Right ventricle myocardium inferior (tissue), 1 donor: ENCODE data around the gene SMAD4. TPM values are rescaled to one million over a fixed set of nuclear protein-coding genes. Genes with fewer than 3 reads are reported as not detected.

ENCODE experiments used
- ATAC-seq: fragments of 200-7000 bp; cut with Tn5 transposase; one replicate; pipeline ENCODE4 v1.9.1; 2020; ENCODE audit warnings: mild to moderate bottlenecking, moderate library complexity
- DNase-seq: peaks from one replicate; pipeline ENCODE4 v3.0.0; 2021; ENCODE audit errors: missing footprints
- intact Hi-C: fragments of 100-400 bp; cut with DNase I; formaldehyde crosslinking; loops from one replicate; pipeline ENCODE4 v1.11.0; 2022
- total RNA-seq: library from RNA; stranded (reverse); fragmentation: NEBNext Ultra II Directional; extraction: Animal tissue kit (Norgen Biotek cat#: 25700); gene quantifications from one replicate; pipeline ENCODE4 v1.2.1, GENCODE V29; 2021
- donor health status: DM: no; HTN: yes; CAD: no; lungs with severe emphysema.

The SMAD4 gene
- total RNA-seq, 1 donor from 2014 or later: 94.7 TPM

DNA sequence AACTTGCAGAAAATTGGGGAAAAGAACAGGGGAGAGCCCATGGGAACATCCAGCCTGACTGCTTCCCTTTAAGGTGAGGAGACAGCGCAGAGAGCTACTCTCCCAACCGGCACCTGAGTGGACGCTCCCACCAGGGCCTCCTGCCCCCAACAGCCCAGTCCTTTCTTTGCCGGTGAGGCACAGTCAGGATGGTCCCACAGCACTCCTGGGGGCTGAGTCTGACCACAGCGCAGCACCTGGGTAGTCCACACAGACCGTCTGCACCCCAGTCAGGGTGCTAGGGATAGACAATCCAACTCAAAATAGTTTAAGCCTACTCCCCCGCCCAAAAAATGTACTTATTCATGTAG is 93.0 kb downstream of the SMAD4 start:
- intact Hi-C loops: no loop called here
- ATAC-seq: no peak

DNA sequence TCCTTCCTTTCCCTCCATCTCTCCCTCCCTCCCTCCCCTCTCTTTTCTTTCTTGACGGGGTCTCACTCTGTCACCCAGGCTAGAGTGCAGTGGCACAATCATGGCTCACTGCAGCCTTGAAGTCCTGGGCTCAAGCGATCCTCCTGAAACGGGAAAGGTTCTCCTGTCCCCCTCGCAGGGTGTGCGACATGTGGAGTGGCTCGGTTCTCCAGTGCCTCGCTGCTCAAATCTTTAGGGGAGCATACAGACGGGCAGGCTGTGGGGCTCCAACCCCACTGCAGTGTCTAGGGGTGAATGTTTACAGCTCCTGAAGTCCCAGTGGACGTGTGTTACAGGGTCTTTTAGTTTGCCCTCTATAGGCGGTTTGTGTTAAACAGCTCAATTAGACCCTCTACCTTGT is 93.5 kb downstream of the SMAD4 start:
- intact Hi-C loops: no loop called here
- ATAC-seq (no peak), DNase-seq (no peak)

More for the DNA sequence above, 93.0 kb downstream of the SMAD4 start:
- no peak for DNase-seq

DNA sequence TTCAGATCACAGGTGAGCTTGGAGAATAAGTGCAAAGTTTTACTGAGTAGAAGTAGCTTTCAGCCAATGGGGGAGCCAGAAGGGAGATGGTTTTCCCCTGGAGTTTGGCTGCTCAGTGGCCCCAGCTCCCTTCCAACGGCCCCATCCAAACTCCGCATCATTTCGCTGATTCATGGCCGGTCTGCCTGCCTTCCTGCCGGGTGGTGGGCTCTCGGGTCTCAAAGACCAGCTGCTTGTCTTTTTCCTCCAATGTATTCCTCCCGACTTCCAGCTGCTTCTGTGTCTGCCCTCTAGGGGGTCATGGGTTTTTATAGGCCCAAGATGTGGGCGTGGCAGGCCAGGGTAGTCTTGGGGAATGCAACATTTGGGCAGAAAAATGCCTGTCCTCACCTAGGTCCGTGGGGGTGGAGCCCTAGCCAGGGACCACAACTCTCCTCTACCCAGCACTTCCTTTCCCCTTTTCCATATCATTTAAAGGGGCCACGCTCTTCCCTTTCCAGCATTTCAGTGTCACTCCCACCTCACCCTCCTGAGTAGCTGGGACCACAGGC is 94.0 kb downstream of the SMAD4 start:
- intact Hi-C loops: no loop called here
- DNase-seq (no peak), ATAC-seq (no peak)

DNA sequence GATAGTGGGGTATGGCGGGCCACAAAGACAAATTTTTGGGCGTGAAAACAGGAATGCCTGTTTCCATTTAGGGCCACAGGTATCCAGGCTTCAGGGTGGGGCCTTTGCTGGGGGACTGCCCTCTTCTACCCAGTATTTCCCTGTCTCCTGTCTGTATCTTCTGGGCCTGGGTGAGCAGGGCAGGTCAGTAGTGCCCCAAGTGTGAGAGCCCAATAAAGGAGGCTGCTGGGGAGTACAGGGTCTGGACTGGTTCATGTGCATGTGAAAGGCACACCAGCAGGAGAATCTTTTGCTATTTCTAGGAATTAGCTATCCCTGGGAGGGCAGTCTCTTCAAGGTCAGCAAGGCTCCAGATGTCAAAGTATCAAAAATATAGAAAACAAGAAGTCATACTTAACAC is 96.0 kb downstream of the SMAD4 start:
- intact Hi-C loops: no loop called here
- no peak for ATAC-seq
- no peak for DNase-seq

DNA sequence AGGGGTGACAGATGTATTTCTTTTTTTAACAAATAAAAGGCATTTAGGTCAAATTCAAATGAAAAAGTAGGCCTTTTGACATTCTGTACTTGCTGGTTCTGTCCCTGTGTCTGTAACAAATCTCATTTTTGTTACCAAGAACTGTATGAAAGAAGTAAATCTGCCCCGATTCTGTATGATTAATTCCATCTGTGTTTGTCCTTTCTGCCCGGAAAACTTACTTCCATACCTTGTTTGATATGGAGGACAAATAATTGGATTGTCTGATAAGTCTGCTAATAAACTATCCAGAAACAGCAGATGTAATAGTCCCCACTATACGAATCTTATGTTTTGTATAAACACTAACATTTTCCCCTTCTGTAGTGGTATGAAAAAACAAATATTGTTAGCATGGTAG is 97.7 kb downstream of the SMAD4 start:
- no peak for ATAC-seq
- no peak for DNase-seq
- intact Hi-C loops: no loop called here

DNA sequence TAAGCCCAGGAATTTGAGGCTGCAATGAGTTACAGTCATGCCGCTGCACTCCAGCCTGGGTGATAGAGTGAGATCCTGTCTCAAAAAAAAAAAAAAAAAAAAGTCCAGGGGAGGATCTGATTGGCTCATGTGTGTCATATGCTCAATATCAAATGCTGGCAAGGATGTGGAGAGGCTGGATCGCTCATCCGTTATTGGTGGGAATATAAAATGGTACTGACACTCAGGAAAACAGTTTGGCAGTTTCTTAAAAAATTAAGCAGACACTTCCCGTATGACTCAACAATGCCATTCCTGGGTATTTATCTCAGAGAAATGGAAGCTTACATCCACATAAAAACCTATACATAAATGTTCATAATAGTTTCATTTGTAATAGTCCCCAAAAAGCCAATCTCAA is 98.5 kb downstream of the SMAD4 start:
- no peak for ATAC-seq
- no peak for DNase-seq
- intact Hi-C loops: no loop called here

DNA sequence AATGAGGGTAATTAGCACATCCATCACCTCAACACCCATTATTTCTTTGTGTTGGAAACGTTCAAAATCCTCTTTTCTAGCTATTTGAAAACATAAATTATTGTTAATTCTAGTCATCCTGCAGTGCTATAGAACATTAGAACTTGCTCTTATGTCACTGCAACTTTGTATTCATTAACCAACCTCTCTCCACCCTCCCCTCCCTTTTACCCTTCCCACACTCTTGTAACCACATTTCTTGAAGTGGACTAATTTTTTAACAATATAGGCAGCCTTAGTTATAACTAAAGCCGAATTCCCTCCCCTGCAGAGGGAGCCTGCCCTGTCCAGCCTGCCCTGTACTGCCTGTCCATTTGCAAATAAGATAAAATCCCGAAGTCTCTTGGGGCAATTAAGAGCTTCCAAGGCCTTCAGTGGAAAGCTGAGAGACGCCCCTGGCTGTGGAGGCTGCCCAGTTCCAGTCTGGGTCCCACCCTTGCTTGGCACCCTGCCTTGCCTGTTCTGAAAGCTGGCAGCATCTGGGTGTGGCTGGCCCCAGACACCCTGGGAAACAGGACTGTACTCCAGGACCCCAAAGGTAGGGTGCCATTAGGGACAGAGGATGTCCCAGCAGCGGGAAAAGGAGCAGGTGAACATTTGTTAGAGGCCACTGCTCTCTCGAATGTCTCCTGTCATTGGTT is 102.4 kb downstream of the SMAD4 start:
- intact Hi-C loops: no loop called here
- ATAC-seq (no peak), DNase-seq (no peak)

DNA sequence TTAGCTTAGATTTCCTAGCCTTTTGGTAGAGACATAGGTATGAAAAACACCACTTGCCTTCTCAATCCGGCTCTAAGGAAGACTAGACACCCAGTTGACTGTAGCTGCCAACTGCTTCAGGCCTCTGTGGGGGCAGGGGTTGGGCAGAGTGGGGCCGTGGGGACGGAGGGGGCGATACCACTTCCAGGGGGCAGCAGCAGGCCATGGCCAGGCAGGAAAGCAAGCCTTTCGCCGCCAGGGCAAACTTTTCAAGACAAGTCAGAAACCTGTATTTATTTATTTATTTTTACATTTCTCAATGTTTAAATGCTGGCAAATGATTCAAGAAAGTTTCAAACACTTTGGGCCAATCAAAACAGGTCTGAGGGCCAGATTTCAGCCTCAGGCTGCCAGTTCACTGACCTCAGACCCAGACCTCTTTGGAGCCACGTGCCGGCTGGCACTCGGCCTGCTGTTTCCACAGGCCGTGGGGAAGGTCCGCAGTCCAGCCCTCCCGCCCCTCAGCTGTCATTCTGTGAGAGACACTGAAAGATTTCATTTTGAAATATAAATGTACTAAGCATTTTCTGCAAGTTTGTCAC is 103.7 kb downstream of the SMAD4 start:
- ATAC-seq (peak; percentile 54), DNase-seq (no peak)
- intact Hi-C loops: no loop called here

Other genes starting within 250 kb of the SMAD4 start
- gene MRO, start 210.2 kb upstream of the SMAD4 start, total RNA-seq: 4.6 TPM
- 88.2 TPM for gene ME2, start 151.1 kb upstream of the SMAD4 start, total RNA-seq
- 5.6 TPM for gene ELAC1, start 62.2 kb upstream of the SMAD4 start, total RNA-seq
- 20.5 TPM for gene MEX3C, start 167.5 kb downstream of the SMAD4 start, total RNA-seq